ENCODE data around the gene SMIM28.

GRCh38 chr6:138418118-138418742 is 40.5 kb downstream of the SMIM28 start:
- no peak for TF ChIP-seq FOXK2 (IDR thresholded peaks at IDR 0.05)
- no peak for TF ChIP-seq SUZ12 (IDR thresholded peaks at IDR 0.05)
- TF ChIP-seq HDGF (IDR thresholded peaks at IDR 0.05; ENCODE audit: borderline replicate concordance) = no peak
- TF ChIP-seq SP1 (IDR thresholded peaks at IDR 0.05) = no peak
- no peak for TF ChIP-seq ZNF384 (IDR thresholded peaks at IDR 0.05)
- TF ChIP-seq BHLHE40 (IDR thresholded peaks at IDR 0.05; ENCODE audit: borderline replicate concordance) = no peak
- no peak for TF ChIP-seq FOXA1 (IDR thresholded peaks at IDR 0.05)
- TF ChIP-seq ARNT (IDR thresholded peaks at IDR 0.05) = no peak
- no peak for TF ChIP-seq LEF1 (IDR thresholded peaks at IDR 0.05; ENCODE audit: borderline replicate concordance)
- no peak for TF ChIP-seq TARDBP (IDR thresholded peaks at IDR 0.05)

All from HEK293T (cell line).